Amniotic epithelial cell (primary cell): ENCODE measurements around the gene GTF2F2.
A peak's percentile ranks its signal among the peaks of the same experiment; 100 is the strongest.
"Not testable (repeated sequence)": the region's sequence is repeated elsewhere in the genome, so short reads cannot be mapped to it uniquely, and the experiment has no call there.

Source experiments
- DNase-seq: peaks from one replicate; pipeline ENCODE4 v3.0.0-alpha.2; 2010; ENCODE audit warnings: low read depth

GTF2F2 gene

DNA sequence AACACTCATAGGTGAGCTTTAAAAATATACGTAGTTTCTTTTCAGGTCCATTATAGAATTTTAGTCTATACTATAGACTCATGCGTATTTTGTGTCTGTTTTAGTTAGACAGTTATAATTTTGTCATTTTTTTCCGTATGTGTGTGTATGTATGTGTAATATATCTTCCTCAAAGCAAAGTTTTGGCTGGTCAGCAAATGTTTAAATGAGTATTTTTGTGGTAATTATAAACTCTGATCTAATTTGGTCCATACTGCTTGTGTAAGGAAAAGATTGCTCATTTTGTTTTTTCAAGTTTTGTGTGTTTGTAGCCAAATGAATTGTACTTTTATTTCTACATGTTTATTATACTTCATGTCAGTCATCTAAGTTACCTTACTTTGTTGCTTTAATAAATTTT is 60.0 kb downstream of the GTF2F2 start:
- no peak for DNase-seq

DNA sequence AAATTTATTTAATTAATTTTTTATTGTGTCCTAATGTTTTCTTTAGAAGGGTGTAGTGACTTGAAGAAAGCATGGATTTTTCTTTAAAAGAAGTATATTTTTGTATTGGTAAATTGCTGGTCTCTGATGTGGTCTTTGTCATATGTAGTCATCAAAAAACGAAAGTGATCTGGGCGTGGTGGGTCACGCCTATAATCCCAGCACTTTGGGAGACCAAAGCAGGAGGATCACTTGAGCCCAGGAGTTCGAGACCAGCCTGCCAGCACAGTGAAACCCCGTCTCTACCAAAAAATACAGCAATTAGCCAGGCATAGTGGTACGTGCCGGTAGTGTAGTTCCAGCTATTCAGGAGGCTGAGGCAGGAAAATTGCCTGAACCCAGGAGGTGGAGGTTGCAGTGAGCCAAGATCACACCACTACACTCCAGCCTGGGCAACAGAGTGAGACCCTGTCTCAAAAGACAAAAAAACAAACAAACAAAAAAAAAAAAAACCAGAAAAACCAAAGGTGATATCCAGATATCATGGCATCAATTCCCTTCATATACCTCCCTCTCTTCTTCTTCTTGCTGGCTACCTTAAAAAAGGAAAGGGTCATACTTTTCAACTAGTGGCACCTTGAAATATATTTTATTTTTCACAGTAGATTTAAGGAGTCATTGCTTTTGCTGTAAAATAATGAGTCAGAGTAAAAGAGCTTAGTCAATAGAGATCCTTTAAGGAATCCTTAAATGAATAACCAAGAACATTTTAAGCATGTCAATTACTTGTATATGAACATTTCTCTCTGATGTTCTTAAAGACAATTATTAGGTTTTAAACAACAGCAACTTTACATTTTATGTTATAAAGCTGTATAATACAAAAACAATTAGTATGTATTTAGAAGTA is 60.6 kb downstream of the GTF2F2 start:
- no peak for DNase-seq

DNA sequence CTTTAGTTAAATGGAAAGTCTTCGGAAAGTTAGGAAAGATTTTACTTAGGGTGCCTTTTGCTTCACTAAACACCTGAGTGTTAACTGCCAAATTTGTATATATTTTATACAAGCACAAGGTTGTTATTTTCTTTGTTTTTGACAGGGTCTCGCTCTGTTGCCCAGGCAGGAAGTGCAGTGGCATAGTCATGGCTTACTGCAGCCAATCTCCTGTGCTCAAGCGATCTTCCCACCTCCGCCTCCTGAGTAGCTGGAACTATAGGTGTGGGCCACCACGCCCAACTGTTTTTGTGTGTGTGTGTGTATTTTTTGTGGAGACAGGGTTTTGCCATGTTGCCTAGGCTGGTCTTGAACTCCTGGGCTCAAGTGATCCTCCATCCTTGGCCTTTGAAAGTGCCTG is 64.4 kb downstream of the GTF2F2 start:
- DNase-seq: no peak

DNA sequence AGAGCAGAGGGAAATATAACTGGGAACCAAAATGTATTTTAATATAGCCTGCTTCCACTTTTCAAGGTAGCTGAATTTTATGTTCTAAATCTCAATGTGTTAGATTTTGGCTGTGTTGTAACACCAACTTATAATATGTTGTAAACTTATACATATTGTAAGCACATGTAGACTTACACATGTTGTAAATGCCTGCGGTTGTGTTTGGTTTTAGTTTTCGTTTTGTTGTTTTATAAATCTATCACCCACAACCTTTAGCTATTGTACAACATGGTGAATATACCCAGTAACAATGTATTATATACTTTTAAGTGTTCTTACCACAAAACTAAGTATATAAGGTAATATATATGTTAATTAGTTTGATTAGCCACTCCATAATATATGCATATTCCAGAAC is 65.0 kb downstream of the GTF2F2 start:
- no peak for DNase-seq

DNA sequence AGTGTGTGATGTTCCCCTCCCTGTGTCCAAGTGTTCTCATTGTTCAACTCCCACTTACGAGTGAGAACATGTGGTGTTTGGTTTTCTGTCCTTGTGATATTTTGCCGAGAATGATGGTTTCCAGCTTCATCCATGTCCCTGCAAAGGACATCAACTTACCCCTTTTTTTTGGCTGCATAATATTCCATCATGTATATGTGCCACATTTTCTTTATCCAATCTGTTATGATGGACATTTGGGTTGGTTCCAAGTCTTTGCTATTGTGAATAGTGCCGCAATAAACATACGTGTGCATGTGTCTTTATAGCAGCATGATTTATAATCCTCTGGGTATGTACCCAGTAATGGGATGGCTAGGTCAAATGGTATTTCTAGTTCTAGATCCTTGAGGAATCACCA is 68.8 kb downstream of the GTF2F2 start:
- not testable (repeated sequence) for DNase-seq

DNA sequence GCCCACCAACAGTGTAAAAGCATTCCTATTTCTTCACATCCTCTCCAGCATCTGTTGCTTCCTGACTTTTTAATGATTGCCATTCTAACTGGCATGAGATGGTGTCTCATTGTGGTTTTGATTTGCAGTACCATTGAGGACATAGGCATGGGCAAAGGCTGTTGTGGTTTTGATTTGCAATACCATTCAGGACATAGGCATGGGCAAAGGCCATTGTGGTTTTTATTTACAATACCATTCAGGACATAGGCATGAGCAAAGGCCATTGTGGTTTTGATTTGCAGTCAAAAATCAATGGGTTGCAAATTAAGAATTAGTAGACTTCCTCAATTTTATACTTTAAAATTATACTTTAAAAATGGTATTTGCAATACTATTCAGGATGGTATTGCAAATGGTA is 69.2 kb downstream of the GTF2F2 start:
- DNase-seq: peak; percentile 64

DNA sequence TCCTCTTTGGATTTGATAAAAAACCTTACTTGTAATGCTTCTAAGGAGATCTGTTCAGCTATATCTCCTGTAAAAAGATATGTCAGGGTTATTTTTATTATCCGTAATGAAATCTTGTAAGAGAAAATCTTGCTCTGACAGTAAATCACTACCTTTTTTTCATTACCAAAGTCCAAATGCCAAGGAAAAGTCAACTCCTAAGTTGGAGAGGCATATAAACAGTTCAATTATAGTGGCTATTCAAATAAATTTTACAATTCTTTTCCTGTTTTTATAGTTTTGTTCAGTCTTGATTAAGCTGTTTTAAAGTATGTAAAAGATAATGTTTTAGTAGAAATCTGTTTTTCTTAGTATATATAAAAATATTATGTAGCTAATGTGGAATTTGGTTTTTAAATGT is 71.6 kb downstream of the GTF2F2 start:
- DNase-seq: no peak

DNA sequence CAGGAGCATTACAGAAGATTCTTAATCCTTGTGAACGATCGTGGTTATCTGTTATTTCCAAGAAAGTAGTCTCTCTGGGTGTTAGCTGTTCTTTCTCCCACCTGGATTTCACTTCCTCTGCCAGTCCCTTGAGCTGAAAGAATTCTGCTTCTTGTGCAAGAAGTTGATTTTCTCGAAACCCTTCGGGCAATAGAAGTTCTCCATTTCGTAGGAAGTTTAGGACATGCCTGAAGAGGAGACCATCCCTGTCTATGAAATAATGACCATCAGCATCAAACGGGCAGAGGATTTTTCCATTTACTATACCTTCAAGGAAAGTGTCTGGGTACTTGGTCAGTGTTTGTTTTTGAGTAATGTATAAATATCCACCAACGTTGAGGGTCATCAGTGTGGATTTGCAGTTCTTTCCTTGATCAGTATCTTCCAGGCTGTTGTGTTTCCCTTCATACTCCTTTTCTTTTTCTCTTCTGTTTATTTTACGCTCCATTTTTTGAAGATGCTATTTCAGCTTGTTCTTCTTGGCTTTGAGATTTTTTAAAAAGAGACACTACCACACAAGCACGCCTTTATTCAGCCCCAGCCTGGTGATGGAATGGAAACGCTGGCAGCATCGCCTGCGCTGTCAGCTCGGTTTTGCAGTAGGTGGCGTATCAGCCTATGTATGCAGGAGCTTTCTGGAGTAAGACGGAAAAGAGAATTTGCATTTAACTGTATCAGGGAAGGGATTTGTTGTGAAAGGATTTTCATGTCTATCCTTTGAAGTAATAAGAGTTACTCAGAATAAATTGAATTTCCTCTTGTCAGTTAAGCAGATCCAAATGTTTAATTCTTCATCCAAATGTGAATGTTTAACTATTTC is 74.0 kb downstream of the GTF2F2 start:
- peak; percentile 75 for DNase-seq

DNA sequence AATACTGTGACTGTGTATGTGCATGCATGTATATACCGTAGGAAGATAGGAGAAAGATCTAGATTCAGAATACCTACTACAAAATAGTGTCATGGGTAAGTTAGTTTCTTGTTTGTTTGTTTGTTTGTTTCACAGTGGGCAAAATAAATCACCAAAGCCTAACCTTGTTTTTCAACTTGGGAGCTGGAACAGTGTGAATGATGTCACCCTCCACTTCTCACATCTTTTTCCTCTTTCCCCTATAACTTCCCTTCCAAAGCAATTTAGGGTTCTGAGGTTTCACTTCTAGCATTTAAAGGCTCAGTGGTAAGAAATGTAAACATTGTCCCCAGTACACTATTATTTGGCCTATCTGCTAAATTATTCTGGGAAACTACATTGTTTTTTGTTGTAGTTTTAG is 75.1 kb downstream of the GTF2F2 start:
- DNase-seq: no peak

DNA sequence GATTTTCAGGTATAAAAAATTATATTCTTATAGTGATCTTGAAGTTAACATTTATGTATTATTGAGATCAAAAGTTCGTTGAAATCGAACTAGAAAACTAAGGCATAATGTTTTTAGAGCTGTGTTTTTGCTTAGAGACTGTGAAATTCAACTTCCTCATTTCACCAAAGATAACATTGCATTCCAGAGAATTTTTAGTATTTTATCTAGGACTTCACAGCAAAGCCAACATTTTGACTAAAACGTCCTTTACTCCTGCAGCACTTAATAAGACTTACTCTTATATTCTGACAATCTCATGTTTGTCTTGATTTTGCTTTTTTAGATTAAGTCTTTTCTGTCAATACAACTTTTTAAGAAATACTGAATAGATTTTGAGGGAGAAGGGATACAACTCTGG is 75.8 kb downstream of the GTF2F2 start:
- DNase-seq: no peak

DNA sequence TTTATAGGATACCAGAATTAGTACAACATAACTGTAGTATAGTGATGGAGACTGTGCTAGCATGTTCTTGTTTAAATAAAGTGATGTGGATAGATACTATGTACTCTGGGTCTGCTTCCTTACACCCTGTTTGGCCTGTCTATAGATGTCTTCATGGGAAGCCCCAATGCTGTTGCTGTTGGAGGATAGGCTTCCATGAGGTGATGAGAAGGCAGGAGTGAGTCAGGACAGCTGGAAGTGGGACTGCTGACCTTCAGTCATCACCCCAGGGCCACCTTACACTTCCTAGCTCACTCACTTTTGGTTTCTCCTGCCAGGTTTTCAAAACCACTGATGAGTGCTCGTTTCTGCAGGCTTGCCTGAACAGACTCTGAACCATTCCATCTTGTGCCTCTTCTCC is 76.3 kb downstream of the GTF2F2 start:
- DNase-seq: peak; percentile 49

DNA sequence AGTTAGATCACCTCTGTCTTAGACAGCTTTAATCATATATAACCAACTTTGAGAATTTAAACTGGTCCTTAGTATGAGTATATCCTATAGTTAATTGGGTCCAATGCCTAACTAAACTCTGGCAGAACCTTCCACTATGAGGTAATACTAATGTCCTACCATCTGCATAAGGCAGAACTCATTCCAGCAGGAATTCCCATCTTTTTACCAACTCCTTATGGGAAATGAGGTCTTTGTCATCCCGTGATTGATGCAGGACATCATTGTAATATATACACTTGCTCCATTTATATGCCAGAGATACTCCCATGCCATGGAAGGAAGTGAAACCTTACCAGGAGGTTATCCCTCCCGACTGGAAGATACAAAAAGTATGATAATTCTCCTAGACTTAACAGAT is 77.7 kb downstream of the GTF2F2 start:
- peak; percentile 32 for DNase-seq

DNA sequence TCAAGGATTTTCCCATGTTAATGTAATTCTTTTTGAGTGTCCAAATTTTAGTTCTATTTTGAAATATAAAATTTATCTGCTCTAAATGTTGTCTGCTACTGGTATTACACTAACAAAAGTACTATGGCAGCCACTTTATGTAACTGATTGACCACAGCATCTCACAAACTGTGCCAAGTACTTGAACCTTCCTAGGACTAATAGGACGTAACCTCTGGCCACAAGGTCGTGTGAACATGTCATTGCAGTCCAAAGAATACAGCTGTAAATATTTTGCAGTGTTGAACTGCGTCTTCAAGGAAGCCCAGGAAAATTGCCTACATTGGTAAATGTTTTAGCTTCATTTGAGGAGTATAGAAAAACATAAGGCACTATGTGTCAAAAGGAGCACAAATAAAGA is 78.6 kb downstream of the GTF2F2 start:
- DNase-seq: no peak

DNA sequence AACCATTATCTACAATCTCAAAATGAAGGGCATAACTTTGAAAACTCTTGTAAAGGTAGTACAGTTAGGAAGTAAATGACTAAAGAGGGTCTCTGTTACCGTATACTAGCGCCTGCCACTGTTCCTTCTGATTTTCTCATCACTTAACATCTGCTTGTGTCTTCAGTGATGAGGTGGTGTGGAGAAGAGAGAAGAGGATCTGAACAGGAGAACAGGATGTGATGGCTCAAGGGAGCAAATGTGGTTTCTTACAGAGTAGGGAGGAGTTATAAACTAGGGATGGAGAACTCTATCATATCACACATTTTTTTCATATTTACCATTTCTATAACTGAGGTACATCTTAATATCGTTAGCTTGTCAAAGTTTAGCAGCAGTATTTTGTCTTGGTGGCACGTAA is 79.4 kb downstream of the GTF2F2 start:
- no peak for DNase-seq

DNA sequence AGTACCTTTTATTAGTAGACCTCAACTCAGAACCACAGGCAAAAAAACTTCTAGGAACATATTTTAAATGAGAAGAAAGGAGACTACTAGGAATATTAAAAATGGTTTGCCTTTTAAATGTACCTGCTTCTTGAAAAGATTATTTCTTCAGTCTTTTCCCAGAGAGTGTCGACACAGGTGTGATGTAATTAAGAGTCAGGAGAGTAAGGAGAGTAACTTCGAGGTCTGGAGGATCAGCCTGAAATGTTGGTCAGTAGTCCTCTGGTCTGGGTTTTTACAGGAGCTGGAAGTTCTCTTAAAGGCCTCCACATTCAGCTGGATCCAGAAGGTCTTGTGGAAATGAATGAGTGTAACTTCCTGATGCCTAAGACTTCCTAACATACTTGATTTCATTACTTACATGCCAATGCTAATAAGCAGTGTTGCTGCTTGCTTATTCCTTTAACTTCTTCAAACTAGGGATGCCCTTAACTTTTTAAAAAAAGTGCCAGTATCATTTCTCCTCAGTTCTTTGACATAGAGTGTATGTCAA is 80.5 kb downstream of the GTF2F2 start, which contains the start of gene KCTD4:
Gene KCTD4, minus strand, starts transcription at position 345 of the 532 bp plus-strand sequence. CDS start 6,478 bp downstream, outside the sequence.
- peak; percentile 47 for DNase-seq

DNA sequence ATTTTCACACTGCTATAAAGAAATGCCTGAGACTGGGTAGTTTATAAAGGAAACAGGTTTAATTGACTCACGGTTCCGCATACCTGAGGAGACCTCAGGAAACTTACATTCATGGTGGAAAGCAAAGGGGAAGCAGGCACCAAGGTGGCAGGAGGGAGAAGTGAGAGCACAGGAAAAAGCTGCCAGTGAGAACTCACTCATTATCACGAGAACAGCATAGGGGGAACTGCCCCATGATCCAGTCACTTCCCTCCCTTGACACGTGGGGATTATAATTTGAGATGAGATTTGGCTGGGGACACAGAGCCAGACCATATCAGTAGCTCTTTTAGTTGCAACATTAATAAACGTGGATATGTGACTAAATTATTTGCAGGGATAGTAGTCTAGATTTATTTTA is 84.8 kb downstream of the GTF2F2 start:
- DNase-seq: no peak

DNA sequence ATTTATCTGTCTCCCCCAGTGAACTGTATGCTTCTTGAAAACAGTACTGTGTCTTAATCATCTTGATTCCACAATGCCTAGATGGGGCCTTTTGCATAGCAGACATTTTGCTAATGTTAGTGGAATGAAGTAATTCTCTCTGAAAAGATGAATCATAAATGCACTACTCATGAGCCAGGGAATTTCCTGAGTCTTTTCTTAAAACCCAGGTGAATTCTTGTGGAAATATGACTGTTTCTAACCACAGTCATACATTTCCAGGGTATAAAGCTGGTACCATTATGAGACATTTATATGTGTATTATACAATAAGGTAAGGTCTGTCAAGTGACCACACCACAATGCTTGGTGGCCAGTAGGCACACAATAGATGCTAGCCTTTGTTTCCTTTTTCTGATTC is 86.0 kb downstream of the GTF2F2 start:
- peak; percentile 97 for DNase-seq

DNA sequence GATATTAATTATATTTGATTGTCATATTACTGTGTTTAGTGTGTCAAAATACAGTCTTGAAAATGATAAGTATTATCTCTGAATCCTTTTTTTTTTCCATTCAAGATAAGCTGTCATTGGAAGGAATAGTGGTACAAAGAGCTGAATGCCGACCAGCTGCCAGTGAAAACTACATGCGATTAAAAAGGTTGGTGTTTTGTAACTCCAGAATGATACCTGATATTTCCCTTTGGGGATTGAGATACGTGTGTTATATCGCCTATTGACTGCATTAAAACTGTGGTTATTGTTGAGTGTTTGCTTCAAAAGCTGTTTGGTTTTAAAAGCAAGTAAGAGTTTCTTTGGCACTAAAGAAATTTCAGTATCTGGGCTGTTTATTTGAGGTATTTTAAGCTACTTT is 87.0 kb downstream of the GTF2F2 start:
- DNase-seq: no peak

DNA sequence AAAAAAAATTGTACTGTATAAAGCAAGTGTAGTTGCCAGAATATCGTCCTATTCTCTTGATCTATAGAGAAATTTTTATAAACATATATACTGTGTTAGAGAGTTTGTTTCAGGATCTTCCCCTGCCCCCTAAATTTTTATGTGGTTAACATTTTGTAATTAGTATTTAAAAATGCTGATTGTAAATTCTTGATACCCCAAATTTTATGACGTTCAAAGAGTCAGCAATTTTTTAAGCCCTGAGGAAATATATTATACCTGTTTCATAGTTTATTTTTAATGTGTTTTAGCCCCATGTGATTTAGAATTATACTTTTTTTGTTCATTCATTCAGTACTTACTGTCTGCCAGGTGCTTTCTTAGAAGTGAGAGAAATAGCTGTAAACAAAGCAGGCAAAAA is 87.8 kb downstream of the GTF2F2 start:
- DNase-seq: no peak

DNA sequence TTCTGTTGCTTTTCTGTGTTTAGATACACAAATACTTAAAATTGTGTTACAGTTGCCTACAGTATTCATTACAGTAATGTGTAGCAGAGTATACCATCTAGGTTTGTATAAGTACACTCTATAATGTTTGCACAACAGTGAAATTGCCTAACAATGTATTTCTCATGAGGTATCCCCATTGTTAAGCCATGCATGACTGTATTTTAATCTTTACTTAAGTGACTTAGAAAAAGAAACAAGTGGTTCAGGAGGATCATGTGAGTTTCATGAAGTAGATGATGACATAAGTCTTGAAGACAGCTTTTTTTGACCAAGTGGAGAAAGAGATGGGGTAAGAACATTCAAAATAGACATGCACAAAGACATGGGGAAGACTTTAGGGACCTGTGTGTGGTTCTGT is 88.9 kb downstream of the GTF2F2 start:
- DNase-seq: peak; percentile 83

DNA sequence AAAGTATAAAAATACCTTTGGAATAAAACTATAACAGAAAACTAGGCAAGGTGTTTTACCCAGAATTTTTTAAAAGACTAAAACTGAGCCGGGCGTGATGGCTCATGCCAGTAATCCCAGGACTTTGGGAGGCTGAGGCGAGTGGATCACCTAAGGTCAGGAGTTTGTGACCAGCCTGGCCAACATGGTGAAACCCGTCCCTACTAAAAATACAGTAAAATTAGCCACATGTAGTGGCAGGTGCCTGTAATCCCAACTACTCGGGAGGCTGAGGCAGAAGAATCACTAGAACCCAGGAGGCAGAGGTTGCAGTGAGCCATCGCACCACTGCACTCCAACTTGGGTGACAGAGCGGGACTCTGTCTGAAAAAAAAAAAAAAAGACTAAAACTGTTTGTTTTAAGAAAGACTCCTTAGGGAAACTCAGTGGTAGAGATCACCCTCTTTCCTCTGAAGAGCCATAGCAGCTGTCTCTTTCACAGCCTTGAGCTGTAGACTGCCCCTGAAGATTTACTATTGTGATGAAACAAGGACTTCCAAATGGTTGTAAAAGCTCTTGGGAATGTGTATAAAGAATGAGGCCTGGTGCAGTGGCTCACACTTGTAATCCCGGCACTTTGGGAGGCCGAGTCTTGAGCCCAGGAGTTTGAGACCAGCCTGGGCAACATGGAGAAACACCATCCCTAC is 95.2 kb downstream of the GTF2F2 start:
- no peak for DNase-seq

DNA sequence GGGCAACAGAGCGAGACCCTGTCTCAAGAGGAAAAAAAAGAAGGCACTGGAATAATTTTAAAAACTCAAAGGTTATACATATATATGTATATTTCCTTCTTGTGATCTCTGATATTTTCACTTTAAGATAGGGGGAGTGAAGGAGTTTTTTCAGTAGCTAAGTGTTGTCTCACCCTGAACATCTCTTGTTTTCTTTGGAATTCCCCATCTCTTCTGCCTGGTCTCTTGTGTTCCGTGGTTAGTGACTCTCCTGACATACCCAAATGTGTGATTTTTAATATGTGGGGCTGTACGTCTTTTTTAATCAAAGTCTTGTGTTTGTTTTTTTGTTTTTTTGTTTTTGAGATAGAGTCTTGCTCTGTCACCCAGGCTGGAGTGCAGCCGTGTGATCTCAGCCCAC is 95.9 kb downstream of the GTF2F2 start:
- DNase-seq: no peak
